Chondrocyte (in vitro differentiated cells): Measurements from ENCODE around the gene EPS8L3. TPM values are rescaled to one million over a fixed set of nuclear protein-coding genes. Genes with fewer than 3 reads are reported as not detected.
A peak's percentile ranks its signal among the peaks of the same experiment; 100 is the strongest.

Experiments
- DNase-seq: peaks from one replicate; pipeline ENCODE4 v3.0.0; 2021; ENCODE audit warnings: mixed read lengths, low spot score
- H3K27ac Mint-ChIP-seq: one replicate; pipeline ENCODE4 v1.8.0; 2021; ENCODE audit warnings: mild to moderate bottlenecking, moderate library complexity, mixed read lengths; ENCODE audit not compliant: unreplicated experiment
- H3K27me3 Mint-ChIP-seq: 2 replicates; pipeline ENCODE4 v1.8.0; 2021; ENCODE audit warnings: low read depth, mixed read lengths
- H3K36me3 Mint-ChIP-seq: 2 replicates; pipeline ENCODE4 v1.8.0; 2021; ENCODE audit warnings: low read depth, mixed read lengths
- H3K4me1 Mint-ChIP-seq: 2 replicates; pipeline ENCODE4 v1.8.0; 2021; ENCODE audit warnings: low read depth, mild to moderate bottlenecking, mixed read lengths
- H3K4me3 Mint-ChIP-seq: one replicate; pipeline ENCODE4 v1.8.0; 2021; ENCODE audit warnings: mild to moderate bottlenecking, moderate library complexity, mixed read lengths; ENCODE audit not compliant: unreplicated experiment
- H3K9me3 Mint-ChIP-seq: 2 replicates; pipeline ENCODE4 v1.8.0; 2021; ENCODE audit warnings: low read depth, mixed read lengths
- total RNA-seq: library from RNA; stranded (reverse); gene quantifications from 3 replicates; pipeline ENCODE4 v1.2.1, GENCODE V29; 2021
- TF ChIP-seq, protein P1 (sequence below): fragments of 200-600 bp; sonication (generic); IDR thresholded peaks from 2 replicates; pipeline ENCODE4 v1.5.0; 2021; ENCODE audit warnings: antibody characterized with exemption, mild to moderate bottlenecking, moderate library complexity

The EPS8L3 gene
- total RNA-seq, 1 donor from 2014 or later, result not detected

DNA sequence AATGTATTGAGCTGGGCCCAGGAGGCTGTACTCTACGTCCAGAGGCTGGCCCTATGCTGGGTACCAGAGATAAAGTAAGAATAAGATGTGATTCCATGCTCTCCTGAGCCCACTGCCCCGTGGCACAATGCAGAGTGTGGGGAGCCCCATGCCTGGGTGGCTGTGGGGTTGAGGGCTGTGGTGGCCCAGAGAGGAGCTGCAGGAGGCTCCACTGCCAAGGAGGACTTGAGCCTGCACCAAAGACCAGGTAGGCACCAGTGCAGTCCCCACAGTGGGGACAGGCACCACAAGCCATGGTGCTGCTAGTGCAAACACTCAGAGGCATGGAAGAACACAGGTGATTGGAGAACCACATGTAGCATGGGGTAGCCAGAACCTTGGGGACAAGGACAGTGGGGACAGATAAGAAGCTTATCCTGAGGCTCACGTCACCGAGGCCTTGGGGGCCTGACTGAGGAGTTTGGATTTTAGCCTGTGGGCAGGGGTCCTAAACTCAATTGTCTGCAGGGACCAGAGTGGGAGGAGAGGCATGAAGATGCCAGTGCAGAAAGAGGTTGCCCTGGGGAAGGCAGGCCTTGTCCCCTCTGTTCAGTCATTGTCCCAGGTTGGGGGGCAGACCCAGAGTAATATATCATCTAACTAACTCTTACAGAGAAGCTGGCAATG lies 21.9 kb upstream of the EPS8L3 start:
- H3K36me3 Mint-ChIP-seq, result no peaks in the 10 kb centered on the region
- peaks cover 4% of the 10 kb centered on the region for H3K9me3 Mint-ChIP-seq
- no peak overlapping the region for H3K4me3 Mint-ChIP-seq
- no peak overlapping the region for H3K27ac Mint-ChIP-seq
- DNase-seq, result peak; percentile 60
- peaks cover 59% of the 10 kb centered on the region for H3K4me1 Mint-ChIP-seq
- TF ChIP-seq, protein P1, sequence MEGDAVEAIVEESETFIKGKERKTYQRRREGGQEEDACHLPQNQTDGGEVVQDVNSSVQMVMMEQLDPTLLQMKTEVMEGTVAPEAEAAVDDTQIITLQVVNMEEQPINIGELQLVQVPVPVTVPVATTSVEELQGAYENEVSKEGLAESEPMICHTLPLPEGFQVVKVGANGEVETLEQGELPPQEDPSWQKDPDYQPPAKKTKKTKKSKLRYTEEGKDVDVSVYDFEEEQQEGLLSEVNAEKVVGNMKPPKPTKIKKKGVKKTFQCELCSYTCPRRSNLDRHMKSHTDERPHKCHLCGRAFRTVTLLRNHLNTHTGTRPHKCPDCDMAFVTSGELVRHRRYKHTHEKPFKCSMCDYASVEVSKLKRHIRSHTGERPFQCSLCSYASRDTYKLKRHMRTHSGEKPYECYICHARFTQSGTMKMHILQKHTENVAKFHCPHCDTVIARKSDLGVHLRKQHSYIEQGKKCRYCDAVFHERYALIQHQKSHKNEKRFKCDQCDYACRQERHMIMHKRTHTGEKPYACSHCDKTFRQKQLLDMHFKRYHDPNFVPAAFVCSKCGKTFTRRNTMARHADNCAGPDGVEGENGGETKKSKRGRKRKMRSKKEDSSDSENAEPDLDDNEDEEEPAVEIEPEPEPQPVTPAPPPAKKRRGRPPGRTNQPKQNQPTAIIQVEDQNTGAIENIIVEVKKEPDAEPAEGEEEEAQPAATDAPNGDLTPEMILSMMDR, result no peak
- no peaks in the 10 kb centered on the region for H3K27me3 Mint-ChIP-seq

DNA sequence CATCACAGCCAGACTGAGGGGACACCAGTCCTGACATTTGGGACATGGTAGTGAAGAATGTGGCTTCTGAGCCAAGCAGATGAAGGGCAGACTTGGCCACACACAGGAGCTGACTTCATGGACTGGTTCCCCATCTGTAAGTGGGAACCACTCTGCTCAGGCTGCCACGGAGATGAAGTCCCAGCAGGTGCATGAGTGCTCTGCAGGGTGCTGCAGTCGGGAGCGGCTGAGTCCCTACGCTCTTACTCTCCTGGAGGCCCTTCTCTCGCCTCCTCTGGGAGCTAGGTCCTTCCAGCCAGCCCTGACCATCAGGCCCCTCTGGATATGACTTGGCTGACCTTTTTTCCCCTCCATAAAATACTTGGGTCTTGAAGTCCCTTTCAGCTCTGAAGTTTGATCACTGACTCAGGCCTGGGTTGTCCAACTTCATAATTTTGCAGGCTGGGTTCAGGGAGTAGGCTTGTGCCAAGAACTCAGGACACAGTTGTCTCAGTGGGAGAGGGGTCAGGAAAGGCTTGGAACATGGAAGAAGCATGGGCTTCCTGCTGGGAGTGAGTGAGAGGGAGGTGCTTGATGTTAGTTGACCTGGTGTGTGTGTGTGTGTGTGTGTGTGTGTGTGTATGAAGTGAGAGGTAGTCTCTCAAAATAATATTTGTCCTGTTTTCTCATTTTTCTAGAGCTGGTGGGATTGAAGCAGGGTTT lies 21.0 kb upstream of the EPS8L3 start:
- H3K36me3 Mint-ChIP-seq, result no peaks in the 10 kb centered on the region
- no peaks in the 10 kb centered on the region for H3K27me3 Mint-ChIP-seq
- no peak overlapping the region for H3K4me3 Mint-ChIP-seq
- TF ChIP-seq, protein P1, result no peak
- peak; percentile 76 for DNase-seq
- H3K9me3 Mint-ChIP-seq, result peaks cover 5% of the 10 kb centered on the region
- no peak overlapping the region for H3K27ac Mint-ChIP-seq
- H3K4me1 Mint-ChIP-seq, result peaks cover 54% of the 10 kb centered on the region

DNA sequence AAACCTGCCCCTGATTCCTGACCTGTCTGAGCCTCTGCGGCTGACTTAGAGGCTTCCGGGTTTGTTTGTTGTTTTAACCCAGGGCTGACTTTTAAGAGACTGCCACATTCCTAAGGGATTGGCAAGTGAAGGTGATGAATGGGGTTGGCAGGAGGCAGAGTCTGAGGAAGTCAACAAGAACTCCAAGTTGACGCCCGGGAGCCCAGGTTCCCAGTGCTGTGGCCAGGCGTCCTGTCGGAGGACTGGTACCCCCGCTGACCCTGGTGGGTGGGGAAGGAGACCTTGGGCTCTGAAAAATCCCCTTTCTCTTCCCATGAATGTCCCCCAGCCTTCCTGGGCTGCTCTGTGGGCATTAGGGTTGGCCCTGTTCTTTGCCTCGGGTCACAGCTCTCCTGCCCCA lies 19.7 kb upstream of the EPS8L3 start:
- Mint-ChIP-seq H3K27me3 (no peaks in the 10 kb centered on the region), H3K36me3 (no peaks in the 10 kb centered on the region), H3K9me3 (peaks cover 5% of the 10 kb centered on the region), H3K27ac (peak overlapping the region; percentile 17), H3K4me1 (peaks cover 49% of the 10 kb centered on the region), H3K4me3 (no peak overlapping the region)
- TF ChIP-seq, protein P1, result no peak
- DNase-seq, result peak; percentile 77

DNA sequence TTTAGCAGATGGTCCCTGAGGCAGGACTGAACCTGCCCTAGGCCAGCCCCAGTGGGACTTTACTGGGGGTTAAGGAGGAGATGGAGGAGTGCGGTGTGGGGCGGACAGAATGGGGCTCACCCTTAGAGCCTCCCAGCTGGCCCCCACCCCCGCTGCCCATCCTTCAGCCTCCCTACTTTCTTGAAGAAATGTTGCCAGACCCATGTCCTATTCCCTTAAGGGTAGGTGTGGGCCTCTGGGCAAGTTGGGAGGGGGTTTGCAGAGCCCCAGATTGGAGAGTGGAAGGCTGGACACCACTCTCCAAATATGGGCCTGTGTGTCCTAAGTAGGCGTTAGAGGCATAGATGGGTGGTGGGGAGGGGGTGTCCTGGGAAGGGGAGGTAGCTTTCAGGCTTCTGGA lies 19.2 kb upstream of the EPS8L3 start:
- Mint-ChIP-seq H3K27ac (no peak overlapping the region), H3K4me1 (peaks cover 44% of the 10 kb centered on the region), H3K27me3 (no peaks in the 10 kb centered on the region), H3K36me3 (no peaks in the 10 kb centered on the region), H3K4me3 (no peak overlapping the region), H3K9me3 (peaks cover 5% of the 10 kb centered on the region)
- TF ChIP-seq, protein P1, result no peak
- peak; percentile 62 for DNase-seq

DNA sequence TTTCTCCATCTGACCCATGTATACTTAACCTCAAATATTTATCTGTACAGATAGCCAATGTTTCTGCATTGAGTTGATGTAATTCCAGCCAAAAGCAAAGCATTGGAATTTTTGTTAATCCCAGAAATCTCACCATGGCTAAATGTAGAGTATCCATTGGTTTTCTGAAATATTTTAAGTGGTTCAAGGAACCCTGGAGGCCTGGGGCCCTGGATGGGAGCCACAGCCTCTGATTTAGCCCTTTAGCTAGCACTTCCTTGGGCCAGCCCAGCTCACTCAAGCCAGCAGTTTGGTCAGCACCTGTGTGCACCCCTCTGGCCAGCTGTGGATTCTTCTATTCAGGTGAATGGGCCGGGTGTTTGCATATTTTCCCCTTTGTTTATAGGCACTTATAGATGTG lies 18.8 kb upstream of the EPS8L3 start:
- DNase-seq, result peak; percentile 30
- peaks cover 44% of the 10 kb centered on the region for H3K4me1 Mint-ChIP-seq
- H3K36me3 Mint-ChIP-seq, result no peaks in the 10 kb centered on the region
- H3K4me3 Mint-ChIP-seq, result no peak overlapping the region
- TF ChIP-seq, protein P1, result no peak
- H3K27me3 Mint-ChIP-seq, result no peaks in the 10 kb centered on the region
- peaks cover 5% of the 10 kb centered on the region for H3K9me3 Mint-ChIP-seq
- peak overlapping the region; percentile 0 for H3K27ac Mint-ChIP-seq
